Neural cell (in vitro differentiated cells): ENCODE measurements around the gene MROH2A. TPM values are rescaled to one million over a fixed set of nuclear protein-coding genes. Genes with fewer than 3 reads are reported as not detected.

ENCODE experiments used
- H2AFZ ChIP-seq: fragments of 200-600, 300-800 bp; sonication (generic), shearing (Covaris generic); 2 replicates; pipeline ENCODE4 v1.6.0; 2014; ENCODE audit warnings: low read depth, mild to moderate bottlenecking, antibody characterized with exemption, low read length, moderate library complexity
- H3F3A ChIP-seq: fragments of 200-600 bp; shearing (Covaris generic); 2 replicates; pipeline ENCODE4 v1.6.1; 2016; ENCODE audit warnings: mild to moderate bottlenecking, moderate library complexity, mixed read lengths, antibody characterized with exemption, low read length; ENCODE audit not compliant: insufficient read depth, poor library complexity, severe bottlenecking
- H3K27ac ChIP-seq: fragments of 200-600, 300-800 bp; sonication (generic), shearing (Covaris generic); 2 replicates; pipeline ENCODE4 v1.5.1; 2014; ENCODE audit warnings: mild to moderate bottlenecking, low read length, moderate library complexity
- H3K27me3 ChIP-seq: fragments of 300-800, 200-600 bp; sonication (generic), shearing (Covaris generic); 2 replicates; pipeline ENCODE4 v1.6.0; 2014; ENCODE audit warnings: mild to moderate bottlenecking, low read depth, low read length, moderate library complexity; ENCODE audit not compliant: insufficient read depth
- H3K36me3 ChIP-seq: fragments of 300-800, 200-600 bp; sonication (generic), shearing (Covaris generic); 2 replicates; pipeline ENCODE4 v1.5.1; 2014; ENCODE audit warnings: mild to moderate bottlenecking, antibody characterized with exemption, low read length, moderate library complexity; ENCODE audit not compliant: insufficient read depth
- H3K4me2 ChIP-seq: fragments of 300-800, 200-600 bp; sonication (generic), shearing (Covaris generic); 2 replicates; pipeline ENCODE4 v1.6.0; 2014; ENCODE audit warnings: mild to moderate bottlenecking, low read length
- H3K4me3 ChIP-seq: fragments of 300-800, 200-600 bp; sonication (generic), shearing (Covaris generic); 2 replicates; pipeline ENCODE4 v1.5.1; 2014; ENCODE audit warnings: mild to moderate bottlenecking, low read length, moderate library complexity
- H3K79me2 ChIP-seq: fragments of 200-600 bp; shearing (Covaris generic); replicated peaks from 2 replicates; pipeline ENCODE4 v1.6.0; 2014; ENCODE audit warnings: mild to moderate bottlenecking, low read length, moderate library complexity; ENCODE audit not compliant: insufficient read depth
- H3K9ac ChIP-seq: fragments of 300-800, 200-600 bp; sonication (generic), shearing (Covaris generic); 2 replicates; pipeline ENCODE4 v1.6.1; 2016; ENCODE audit warnings: mild to moderate bottlenecking, low read length, mixed read lengths
- H3K9me2 ChIP-seq: fragments of 200-600 bp; shearing (Covaris generic); 2 replicates; pipeline ENCODE4 v1.6.1; 2016; ENCODE audit warnings: mild to moderate bottlenecking, low read length, mixed read lengths; ENCODE audit not compliant: insufficient read depth
- H3K9me3 ChIP-seq: fragments of 200-600, 300-800 bp; sonication (generic), shearing (Covaris generic); 2 replicates; pipeline ENCODE4 v1.6.1; 2016; ENCODE audit warnings: mild to moderate bottlenecking, mixed run types, low read length, moderate library complexity, mixed read lengths
- H4K20me1 ChIP-seq: fragments of 200-600 bp; shearing (Covaris generic); 2 replicates; pipeline ENCODE4 v1.6.1; 2016; ENCODE audit warnings: mild to moderate bottlenecking, mixed run types; ENCODE audit not compliant: insufficient read depth
- EP300 ChIP-seq: fragments of 450-650 bp; conservative IDR thresholded peaks from 2 replicates; pipeline ENCODE4 v1.6.1; 2014; ENCODE audit warnings: antibody characterized with exemption, mild to moderate bottlenecking, moderate library complexity; ENCODE audit not compliant: poor library complexity, severe bottlenecking
- EZH2 ChIP-seq: fragments of 200-600, 300-800 bp; shearing (Covaris generic), sonication (generic); IDR thresholded peaks from 2 replicates; pipeline ENCODE4 v1.6.1; 2014; ENCODE audit warnings: antibody characterized with exemption, low read length, borderline replicate concordance, mild to moderate bottlenecking; ENCODE audit not compliant: insufficient read depth, poor library complexity, severe bottlenecking
- MXI1 ChIP-seq: fragments of 450-650 bp; conservative IDR thresholded peaks from 2 replicates; pipeline ENCODE4 v1.6.1; 2014; ENCODE audit warnings: antibody characterized with exemption, mild to moderate bottlenecking; ENCODE audit not compliant: poor library complexity, severe bottlenecking
- POLR2AphosphoS5 ChIP-seq: IDR thresholded peaks from 2 replicates; pipeline ENCODE4 v1.6.1; 2012
- RAD21 ChIP-seq: fragments of 450-650 bp; conservative IDR thresholded peaks from 2 replicates; pipeline ENCODE4 v1.6.1; 2014; ENCODE audit warnings: antibody characterized with exemption, mild to moderate bottlenecking, moderate library complexity
- SMC3 ChIP-seq: fragments of 450-650 bp; conservative IDR thresholded peaks from 2 replicates; pipeline ENCODE4 v1.6.1; 2014; ENCODE audit warnings: antibody characterized with exemption, mild to moderate bottlenecking, moderate library complexity; ENCODE audit not compliant: poor library complexity
- TAF1 ChIP-seq: IDR thresholded peaks from 2 replicates; pipeline ENCODE4 v1.6.1; 2012; ENCODE audit warnings: low read depth
- polyA plus RNA-seq: library from polyadenylated mRNA; depleted of rRNA; stranded (reverse); fragments of >200 nt; gene quantifications from 2 replicates; pipeline ENCODE4 v1.2.3, GENCODE V29; 2014
- TF ChIP-seq, protein P1 (sequence below): fragments of 450-650 bp; IDR thresholded peaks from 2 replicates; pipeline ENCODE4 v1.5.1; 2014; ENCODE audit warnings: antibody characterized with exemption, mild to moderate bottlenecking, moderate library complexity; ENCODE audit not compliant: poor library complexity, severe bottlenecking
- TF ChIP-seq, protein P2 (sequence below): IDR thresholded peaks from 2 replicates; pipeline ENCODE4 v1.6.1; 2012; ENCODE audit warnings: borderline replicate concordance

Gene MROH2A
- polyA plus RNA-seq, 1 donor from 2014 or later: not detected

DNA sequence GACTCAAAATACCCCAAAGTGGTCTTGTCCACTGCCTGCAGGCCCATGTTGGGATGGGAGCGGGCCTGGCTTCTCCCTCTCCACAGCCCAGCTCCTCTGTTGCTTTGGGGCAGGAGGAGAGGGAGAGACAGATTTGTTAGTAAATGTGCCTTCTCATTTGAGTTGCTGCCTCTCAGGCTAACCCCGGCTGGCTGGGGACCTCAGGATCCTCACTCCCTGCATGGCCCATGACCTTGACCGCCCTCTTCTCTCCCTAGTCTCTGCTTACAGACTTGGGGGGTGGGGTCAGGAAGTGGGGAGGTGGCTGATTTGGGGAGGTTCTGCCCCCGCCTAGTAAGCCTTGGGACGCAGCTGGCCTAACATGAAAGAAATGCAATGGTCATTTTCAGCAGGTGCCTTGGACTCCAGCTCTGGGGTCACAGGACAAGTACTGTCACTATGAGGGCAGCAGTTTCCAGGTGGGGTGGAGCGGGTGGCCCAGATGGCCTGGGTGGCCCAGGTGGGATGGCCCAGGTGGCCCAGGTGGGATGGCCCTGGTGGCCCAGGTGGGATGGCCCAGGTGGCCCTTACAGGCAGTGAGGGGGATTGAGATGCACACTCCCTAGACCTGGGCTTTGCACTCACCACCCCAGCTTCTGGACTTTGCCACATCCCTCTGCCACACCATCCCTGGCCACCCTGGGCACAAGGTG lies 52.1 kb downstream of the MROH2A start:
- Histone ChIP-seq H3K36me3 (no peaks in the 10 kb centered on the region), H3K79me2 (no peaks in the 10 kb centered on the region), H4K20me1 (no peaks in the 10 kb centered on the region), H3K9ac (no peak overlapping the region), H3K4me2 (no peak overlapping the region), H3K4me3 (no peak overlapping the region), H2AFZ (no peak overlapping the region), H3K9me2 (no peaks in the 10 kb centered on the region), H3K27ac (no peak overlapping the region), H3K9me3 (no peaks in the 10 kb centered on the region), H3F3A (no peaks in the 10 kb centered on the region), H3K27me3 (no peaks in the 10 kb centered on the region)
- TF ChIP-seq POLR2AphosphoS5 (no peak), TAF1 (no peak), MXI1 (no peak), SMC3 (no peak), RAD21 (no peak), EP300 (no peak), EZH2 (no peak)
- TF ChIP-seq, protein P1, sequence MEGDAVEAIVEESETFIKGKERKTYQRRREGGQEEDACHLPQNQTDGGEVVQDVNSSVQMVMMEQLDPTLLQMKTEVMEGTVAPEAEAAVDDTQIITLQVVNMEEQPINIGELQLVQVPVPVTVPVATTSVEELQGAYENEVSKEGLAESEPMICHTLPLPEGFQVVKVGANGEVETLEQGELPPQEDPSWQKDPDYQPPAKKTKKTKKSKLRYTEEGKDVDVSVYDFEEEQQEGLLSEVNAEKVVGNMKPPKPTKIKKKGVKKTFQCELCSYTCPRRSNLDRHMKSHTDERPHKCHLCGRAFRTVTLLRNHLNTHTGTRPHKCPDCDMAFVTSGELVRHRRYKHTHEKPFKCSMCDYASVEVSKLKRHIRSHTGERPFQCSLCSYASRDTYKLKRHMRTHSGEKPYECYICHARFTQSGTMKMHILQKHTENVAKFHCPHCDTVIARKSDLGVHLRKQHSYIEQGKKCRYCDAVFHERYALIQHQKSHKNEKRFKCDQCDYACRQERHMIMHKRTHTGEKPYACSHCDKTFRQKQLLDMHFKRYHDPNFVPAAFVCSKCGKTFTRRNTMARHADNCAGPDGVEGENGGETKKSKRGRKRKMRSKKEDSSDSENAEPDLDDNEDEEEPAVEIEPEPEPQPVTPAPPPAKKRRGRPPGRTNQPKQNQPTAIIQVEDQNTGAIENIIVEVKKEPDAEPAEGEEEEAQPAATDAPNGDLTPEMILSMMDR: no peak
- TF ChIP-seq, protein P2, sequence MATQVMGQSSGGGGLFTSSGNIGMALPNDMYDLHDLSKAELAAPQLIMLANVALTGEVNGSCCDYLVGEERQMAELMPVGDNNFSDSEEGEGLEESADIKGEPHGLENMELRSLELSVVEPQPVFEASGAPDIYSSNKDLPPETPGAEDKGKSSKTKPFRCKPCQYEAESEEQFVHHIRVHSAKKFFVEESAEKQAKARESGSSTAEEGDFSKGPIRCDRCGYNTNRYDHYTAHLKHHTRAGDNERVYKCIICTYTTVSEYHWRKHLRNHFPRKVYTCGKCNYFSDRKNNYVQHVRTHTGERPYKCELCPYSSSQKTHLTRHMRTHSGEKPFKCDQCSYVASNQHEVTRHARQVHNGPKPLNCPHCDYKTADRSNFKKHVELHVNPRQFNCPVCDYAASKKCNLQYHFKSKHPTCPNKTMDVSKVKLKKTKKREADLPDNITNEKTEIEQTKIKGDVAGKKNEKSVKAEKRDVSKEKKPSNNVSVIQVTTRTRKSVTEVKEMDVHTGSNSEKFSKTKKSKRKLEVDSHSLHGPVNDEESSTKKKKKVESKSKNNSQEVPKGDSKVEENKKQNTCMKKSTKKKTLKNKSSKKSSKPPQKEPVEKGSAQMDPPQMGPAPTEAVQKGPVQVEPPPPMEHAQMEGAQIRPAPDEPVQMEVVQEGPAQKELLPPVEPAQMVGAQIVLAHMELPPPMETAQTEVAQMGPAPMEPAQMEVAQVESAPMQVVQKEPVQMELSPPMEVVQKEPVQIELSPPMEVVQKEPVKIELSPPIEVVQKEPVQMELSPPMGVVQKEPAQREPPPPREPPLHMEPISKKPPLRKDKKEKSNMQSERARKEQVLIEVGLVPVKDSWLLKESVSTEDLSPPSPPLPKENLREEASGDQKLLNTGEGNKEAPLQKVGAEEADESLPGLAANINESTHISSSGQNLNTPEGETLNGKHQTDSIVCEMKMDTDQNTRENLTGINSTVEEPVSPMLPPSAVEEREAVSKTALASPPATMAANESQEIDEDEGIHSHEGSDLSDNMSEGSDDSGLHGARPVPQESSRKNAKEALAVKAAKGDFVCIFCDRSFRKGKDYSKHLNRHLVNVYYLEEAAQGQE: no peak

GRCh38 chr2:233831011-233831721 lies 53.0 kb downstream of the MROH2A start:
- Histone ChIP-seq H3K4me3 (no peak overlapping the region), H2AFZ (no peak overlapping the region), H3K4me2 (no peak overlapping the region), H3F3A (no peaks in the 10 kb centered on the region), H4K20me1 (no peaks in the 10 kb centered on the region), H3K9ac (no peak overlapping the region), H3K27me3 (no peaks in the 10 kb centered on the region), H3K36me3 (no peaks in the 10 kb centered on the region), H3K27ac (no peak overlapping the region), H3K79me2 (no peaks in the 10 kb centered on the region), H3K9me3 (no peaks in the 10 kb centered on the region), H3K9me2 (no peaks in the 10 kb centered on the region)
- no peak for TF ChIP-seq SMC3
- TF ChIP-seq MXI1: no peak
- TF ChIP-seq, protein P1: no peak
- TF ChIP-seq RAD21: no peak
- no peak for TF ChIP-seq TAF1
- TF ChIP-seq POLR2AphosphoS5: no peak
- no peak for TF ChIP-seq EP300
- no peak for TF ChIP-seq EZH2
- TF ChIP-seq, protein P2: no peak
